Caco-2 (cell line): Measurements from ENCODE around the gene TNP2. TPM values are rescaled to one million over a fixed set of nuclear protein-coding genes. Genes with fewer than 3 reads are reported as not detected.
A peak's percentile ranks its signal among the peaks of the same experiment; 100 is the strongest.

Experiments
- BruUV-seq: library from RNA; stranded (reverse); fragments of 400-500 nt; replicated peaks from 2 replicates; lab custom pipeline; 2021; lab: Mats Ljungman, UMichigan
- CTCF ChIA-PET: fragments of 300-600 bp; sonication (Branson Sonifier 250); formaldehyde crosslinking; loops from one replicate; lab custom pipeline; 2022; ENCODE audit warnings: antibody characterized with exemption; lab: Charles Lee
- POLR2A ChIA-PET: fragments of 300-600 bp; sonication (Branson Sonifier 250); formaldehyde crosslinking; loops from one replicate; lab custom pipeline; 2022; ENCODE audit warnings: antibody characterized with exemption; lab: Charles Lee
- DNase-seq, 2 experiments: peaks; one replicate each; pipeline versions ENCODE4 v3.0.0 to v3.0.0-alpha.2; 2020 to 2022
- H3K27me3 ChIP-seq: replicated peaks from 2 replicates; pipeline ENCODE4 v1.6.0; 2011; ENCODE audit warnings: low read length; ENCODE audit not compliant: control insufficient read depth, insufficient read depth
- H3K36me3 ChIP-seq: 2 replicates; pipeline ENCODE4 v1.5.1; 2011; ENCODE audit warnings: low read length; ENCODE audit not compliant: control insufficient read depth, insufficient read depth
- H3K4me1 ChIP-seq: fragments of 250-450 bp; sonication (Bioruptor Pico); 2 replicates; pipeline ENCODE4 v1.5.1; 2020; ENCODE audit warnings: mild to moderate bottlenecking
- H3K4me3 ChIP-seq: 2 replicates; pipeline ENCODE4 v1.5.1; 2011; ENCODE audit warnings: low read depth, mild to moderate bottlenecking, control low read depth, low read length
- H3K9me3 ChIP-seq: fragments of 250-450 bp; sonication (Bioruptor Pico); 2 replicates; pipeline ENCODE4 v1.5.1; 2020; ENCODE audit warnings: mild to moderate bottlenecking, moderate library complexity
- H3K27ac Mint-ChIP-seq: one replicate; pipeline ENCODE4 v1.8.0; 2022; ENCODE audit warnings: mixed read lengths; ENCODE audit not compliant: unreplicated experiment
- H3K27me3 Mint-ChIP-seq: one replicate; pipeline ENCODE4 v1.8.0; 2022; ENCODE audit warnings: mixed read lengths; ENCODE audit not compliant: insufficient read depth, unreplicated experiment
- H3K36me3 Mint-ChIP-seq: one replicate; pipeline ENCODE4 v1.8.0; 2022; ENCODE audit warnings: mild to moderate bottlenecking, mixed read lengths; ENCODE audit not compliant: insufficient read depth, unreplicated experiment
- H3K4me1 Mint-ChIP-seq: one replicate; pipeline ENCODE4 v1.8.0; 2022; ENCODE audit warnings: low read depth, mixed read lengths; ENCODE audit not compliant: unreplicated experiment
- H3K4me3 Mint-ChIP-seq: one replicate; pipeline ENCODE4 v1.8.0; 2022; ENCODE audit warnings: mild to moderate bottlenecking, moderate library complexity, mixed read lengths; ENCODE audit not compliant: unreplicated experiment
- H3K9me3 Mint-ChIP-seq: one replicate; pipeline ENCODE4 v1.8.0; 2022; ENCODE audit warnings: mixed read lengths; ENCODE audit not compliant: unreplicated experiment
- CTCF ChIP-seq, 2 experiments: fragments of 200-600 bp in 1 of 2; IDR thresholded peaks; 1 replicate in 1 of 2; 2 replicates in 1 of 2; pipeline versions ENCODE4 v1.5.1 to v1.8.0; 2011 to 2022; ENCODE audit warnings: antibody characterized with exemption in 1 of 2, control low read depth in 1 of 2, inconsistent platforms in 1 of 2, low read depth in 1 of 2, low read length in 1 of 2, mild to moderate bottlenecking in 1 of 2, moderate library complexity in 1 of 2; ENCODE audit not compliant: insufficient read depth in 1 of 2, severe bottlenecking in 1 of 2, unreplicated experiment in 1 of 2
- intact Hi-C: fragments of 100-400 bp; cut with micrococcal nuclease; formaldehyde crosslinking; loops from one replicate; pipeline ENCODE4 v1.10.0; 2022; ENCODE audit not compliant: unreplicated experiment
- total RNA-seq: library from RNA; stranded (reverse); gene quantifications from 2 replicates; pipeline ENCODE4 v1.2.3, GENCODE V29; 2022

Gene TNP2
- total RNA-seq, 1 experiment from 2014 or later: not detected

DNA sequence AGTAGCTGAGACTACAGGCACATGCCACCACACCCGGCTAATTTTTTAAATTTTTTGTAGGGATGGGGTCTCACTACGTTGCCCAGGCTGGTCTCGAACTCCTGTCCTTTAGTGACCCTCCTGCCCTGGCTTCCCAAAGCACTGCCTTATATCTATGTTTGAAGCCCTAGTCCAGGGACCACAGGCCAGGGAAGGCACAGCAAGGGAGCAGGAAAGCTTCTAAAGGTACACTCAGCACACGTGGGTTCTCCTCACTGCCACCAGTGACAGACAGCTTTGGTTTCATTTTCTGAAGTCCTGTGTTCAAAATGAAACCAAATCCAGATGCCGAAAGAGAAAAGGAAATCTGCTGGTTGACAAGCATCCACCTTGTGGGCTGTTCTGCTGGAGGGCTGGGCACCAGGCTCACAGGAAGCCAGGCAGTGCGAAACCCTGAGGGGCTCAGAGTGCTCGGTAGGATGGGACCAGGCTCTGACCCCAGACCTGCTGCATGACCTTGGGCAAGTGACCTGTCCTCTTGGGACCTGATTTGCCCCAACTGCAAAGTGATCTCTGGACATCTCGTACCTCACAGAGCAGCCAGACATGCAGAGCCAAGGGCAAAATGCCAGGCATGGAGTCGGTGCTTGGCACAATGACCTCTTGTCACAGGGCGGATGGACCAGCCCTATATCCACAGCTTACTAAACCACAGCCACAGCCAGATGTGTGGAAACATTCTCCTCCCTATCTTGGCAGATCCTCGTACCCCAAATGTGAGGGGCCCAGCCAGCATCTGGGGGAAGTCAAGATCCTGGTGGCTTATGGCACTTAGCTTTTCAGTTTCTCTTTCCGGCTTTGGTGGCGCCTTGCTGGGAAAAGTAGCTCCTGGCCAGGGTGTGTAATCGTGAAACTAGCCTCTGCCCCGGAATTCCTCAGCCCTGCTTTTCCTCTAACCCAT lies 10.3 kb downstream of the TNP2 start:
- intact Hi-C loops: loop anchor here (10.0 kb wide), 1 partner anchor 154 kb away; no protein-coding TSS in a partner anchor
- H3K27me3 Mint-ChIP-seq: no peaks in the 10 kb centered on the region
- H3K9me3 Mint-ChIP-seq: no peaks in the 10 kb centered on the region
- H3K27ac Mint-ChIP-seq: peak overlapping the region; percentile 80
- no peak for TF ChIP-seq CTCF (IDR thresholded peaks at IDR 0.05; ENCODE audit: insufficient read depth in 1 of 2, low read depth in 1 of 2, low read length in 1 of 2, severe bottlenecking in 1 of 2, unreplicated experiment in 1 of 2)
- ChIA-PET CTCF (no interaction called here), POLR2A (no interaction called here)
- Histone ChIP-seq H3K9me3 (no peaks in the 10 kb centered on the region), H3K4me3 (no peak overlapping the region), H3K36me3 (no peaks in the 10 kb centered on the region), H3K27me3 (no peaks in the 10 kb centered on the region), H3K4me1 (peaks cover 39% of the 10 kb centered on the region)
- no TSS peak for BruUV-seq
- peaks cover 26% of the 10 kb centered on the region for H3K36me3 Mint-ChIP-seq
- H3K4me3 Mint-ChIP-seq: no peak overlapping the region
- no peak for DNase-seq
- H3K4me1 Mint-ChIP-seq: peaks cover 20% of the 10 kb centered on the region

GRCh38 chr16:11257131-11257938 lies 11.8 kb downstream of the TNP2 start:
- peak; percentile 78 to 79 for DNase-seq
- Mint-ChIP-seq H3K27me3 (no peaks in the 10 kb centered on the region), H3K36me3 (peaks cover 38% of the 10 kb centered on the region), H3K9me3 (no peaks in the 10 kb centered on the region), H3K4me3 (peak overlapping the region; percentile 97), H3K27ac (peak overlapping the region; percentile 95), H3K4me1 (peaks cover 26% of the 10 kb centered on the region)
- H3K27me3 ChIP-seq: no peaks in the 10 kb centered on the region
- ChIA-PET POLR2A (interaction anchor here (2.7 to 3.6 kb wide), 2 partner anchors 22 to 101 kb away, joined by 17 to 21 read pairs; no protein-coding TSS in a partner anchor), CTCF (interaction anchor here (0.7 to 2.4 kb wide), 9 partner anchors 14 to 294 kb away, joined by 3 to 29 read pairs (median 3); no protein-coding TSS in a partner anchor)
- no peaks in the 10 kb centered on the region for H3K36me3 ChIP-seq
- peak; percentile 53 to 74 for TF ChIP-seq CTCF (IDR thresholded peaks at IDR 0.05; ENCODE audit: insufficient read depth in 1 of 2, low read depth in 1 of 2, low read length in 1 of 2, severe bottlenecking in 1 of 2, unreplicated experiment in 1 of 2)
- intact Hi-C loops: loop anchor here (1.0 to 10.0 kb wide), 3 partner anchors 21 to 153 kb away; no protein-coding TSS in a partner anchor
- H3K4me3 ChIP-seq: peak overlapping the region; percentile 81
- H3K4me1 ChIP-seq: peaks cover 38% of the 10 kb centered on the region
- BruUV-seq: TSS peak; percentile 74
- no peaks in the 10 kb centered on the region for H3K9me3 ChIP-seq
